ENCODE measurements around the gene VPS26C.

VPS26C gene

GRCh38 chr21:37243961-37244360, 23.2 kb downstream of the VPS26C start:
- Histone ChIP-seq H3K79me2 (ENCODE audit: low read length) (peaks cover 91% of the 10 kb centered on the region), H3K4me2 (ENCODE audit: low read depth, low read length) (no peak overlapping the region), H3K36me3 (replicated peaks; ENCODE audit: insufficient read depth, low read length) (no peaks in the 10 kb centered on the region), H3K27me3 (replicated peaks; ENCODE audit: insufficient read depth, low read length) (no peaks in the 10 kb centered on the region), H4K20me1 (ENCODE audit: insufficient read depth, low read length) (peaks cover 11% of the 10 kb centered on the region; the same call in 1 of the 2 replicates), H3K4me3 (ENCODE audit: low read length) (no peak overlapping the region), H3K9me2 (replicated peaks; ENCODE audit: insufficient read depth, low read length) (no peaks in the 10 kb centered on the region), H2AFZ (ENCODE audit: low read length) (no peak overlapping the region), H3K9ac (ENCODE audit: low read length) (no peak overlapping the region), H3F3A (ENCODE audit: insufficient read depth, low read length) (no peaks in the 10 kb centered on the region), H3K4me1 (ENCODE audit: low read length) (no peaks in the 10 kb centered on the region), H3K27ac (ENCODE audit: low read length) (no peak overlapping the region), H3K9me3 (replicated peaks; ENCODE audit: insufficient read depth, low read length) (no peaks in the 10 kb centered on the region)
- TF ChIP-seq EZH2phosphoT487 (IDR thresholded peaks at IDR 0.05; ENCODE audit: low read length) = no peak
- no peak for TF ChIP-seq CTCF (IDR thresholded peaks at IDR 0.05; ENCODE audit: low read length)
- TF ChIP-seq EZH2 (optimal IDR thresholded peaks at IDR 0.05; ENCODE audit: low read depth, low read length) = no peak
- DNase-seq = no peak

GRCh38 chr21:37241426-37241825, 25.7 kb downstream of the VPS26C start:
- no peak overlapping the region for H3K9ac ChIP-seq (ENCODE audit: low read length)
- DNase-seq = no peak
- no peaks in the 10 kb centered on the region for H3K9me2 ChIP-seq (replicated peaks; ENCODE audit: insufficient read depth, low read length)
- TF ChIP-seq EZH2 (optimal IDR thresholded peaks at IDR 0.05; ENCODE audit: low read depth, low read length) = no peak
- no peak for TF ChIP-seq CTCF (IDR thresholded peaks at IDR 0.05; ENCODE audit: low read length)
- TF ChIP-seq EZH2phosphoT487 (IDR thresholded peaks at IDR 0.05; ENCODE audit: low read length) = no peak
- H3K4me1 ChIP-seq (ENCODE audit: low read length) = no peaks in the 10 kb centered on the region
- no peaks in the 10 kb centered on the region for H3K36me3 ChIP-seq (replicated peaks; ENCODE audit: insufficient read depth, low read length)
- no peaks in the 10 kb centered on the region for H3K9me3 ChIP-seq (replicated peaks; ENCODE audit: insufficient read depth, low read length)
- H3K27me3 ChIP-seq (replicated peaks; ENCODE audit: insufficient read depth, low read length) = no peaks in the 10 kb centered on the region
- H2AFZ ChIP-seq (ENCODE audit: low read length) = no peak overlapping the region
- peaks cover 9% of the 10 kb centered on the region; the same call in 1 of the 2 replicates for H4K20me1 ChIP-seq (ENCODE audit: insufficient read depth, low read length)
- peaks cover 69% of the 10 kb centered on the region for H3K79me2 ChIP-seq (ENCODE audit: low read length)
- H3K4me3 ChIP-seq (ENCODE audit: low read length) = no peak overlapping the region
- H3K4me2 ChIP-seq (ENCODE audit: low read depth, low read length) = no peak overlapping the region
- H3F3A ChIP-seq (ENCODE audit: insufficient read depth, low read length) = no peaks in the 10 kb centered on the region
- no peak overlapping the region for H3K27ac ChIP-seq (ENCODE audit: low read length)

- H3F3A ChIP-seq (ENCODE audit: insufficient read depth, low read length) = no peaks in the 10 kb centered on the region
- peaks cover 5% of the 10 kb centered on the region; the same call in 1 of the 2 replicates for H4K20me1 ChIP-seq (ENCODE audit: insufficient read depth, low read length)
- no peak for DNase-seq
- no peaks in the 10 kb centered on the region for H3K4me1 ChIP-seq (ENCODE audit: low read length)
- TF ChIP-seq CTCF (IDR thresholded peaks at IDR 0.05; ENCODE audit: low read length) = no peak
- TF ChIP-seq EZH2 (optimal IDR thresholded peaks at IDR 0.05; ENCODE audit: low read depth, low read length) = no peak
- no peak for TF ChIP-seq EZH2phosphoT487 (IDR thresholded peaks at IDR 0.05; ENCODE audit: low read length)
- peaks cover 64% of the 10 kb centered on the region for H3K79me2 ChIP-seq (ENCODE audit: low read length)
- no peak overlapping the region for H2AFZ ChIP-seq (ENCODE audit: low read length)
- H3K27me3 ChIP-seq (replicated peaks; ENCODE audit: insufficient read depth, low read length) = no peaks in the 10 kb centered on the region
- H3K36me3 ChIP-seq (replicated peaks; ENCODE audit: insufficient read depth, low read length) = peaks cover 2% of the 10 kb centered on the region; the same call in 1 of the 2 replicates
- no peak overlapping the region for H3K4me3 ChIP-seq (ENCODE audit: low read length)
- H3K9me3 ChIP-seq (replicated peaks; ENCODE audit: insufficient read depth, low read length) = no peaks in the 10 kb centered on the region
- H3K9me2 ChIP-seq (replicated peaks; ENCODE audit: insufficient read depth, low read length) = no peaks in the 10 kb centered on the region
- H3K27ac ChIP-seq (ENCODE audit: low read length) = no peak overlapping the region
- H3K4me2 ChIP-seq (ENCODE audit: low read depth, low read length) = no peak overlapping the region
- no peak overlapping the region for H3K9ac ChIP-seq (ENCODE audit: low read length)
Measured at GRCh38 chr21:37240978-37241377, 26.2 kb downstream of the VPS26C start.
